ENCODE measurements around the gene IRAK1.

IRAK1 gene

DNA sequence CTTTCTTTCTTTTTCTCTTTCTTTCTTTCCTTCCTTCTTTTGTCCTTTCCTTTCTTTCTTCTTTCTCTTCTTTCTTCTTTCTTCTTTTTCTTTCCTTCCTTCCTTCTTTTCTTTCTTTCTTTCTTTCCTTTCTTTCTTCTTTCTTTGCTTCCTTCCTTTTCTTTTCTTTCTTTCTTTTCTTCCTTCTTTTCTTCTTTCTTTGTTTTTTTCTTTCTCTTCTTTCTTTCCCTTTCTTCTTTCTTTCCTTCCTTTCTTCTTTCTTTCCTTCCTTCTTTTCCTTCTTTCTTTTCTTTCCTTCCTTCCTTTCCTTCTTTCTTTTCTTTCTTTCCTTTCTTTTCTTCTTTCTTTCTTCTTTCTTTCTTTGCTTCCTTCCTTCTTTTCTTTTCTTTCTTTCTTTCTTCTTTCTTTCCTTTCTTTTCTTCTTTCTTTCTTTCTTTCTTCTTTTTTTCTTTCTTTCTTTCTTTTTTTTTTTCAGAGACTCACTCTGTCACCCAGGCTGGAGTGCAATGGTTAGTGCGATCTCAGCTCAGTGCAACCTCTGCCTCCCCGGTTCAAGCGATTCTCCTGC is 28.6 kb downstream of the IRAK1 start:
- TF ChIP-seq, protein P1, sequence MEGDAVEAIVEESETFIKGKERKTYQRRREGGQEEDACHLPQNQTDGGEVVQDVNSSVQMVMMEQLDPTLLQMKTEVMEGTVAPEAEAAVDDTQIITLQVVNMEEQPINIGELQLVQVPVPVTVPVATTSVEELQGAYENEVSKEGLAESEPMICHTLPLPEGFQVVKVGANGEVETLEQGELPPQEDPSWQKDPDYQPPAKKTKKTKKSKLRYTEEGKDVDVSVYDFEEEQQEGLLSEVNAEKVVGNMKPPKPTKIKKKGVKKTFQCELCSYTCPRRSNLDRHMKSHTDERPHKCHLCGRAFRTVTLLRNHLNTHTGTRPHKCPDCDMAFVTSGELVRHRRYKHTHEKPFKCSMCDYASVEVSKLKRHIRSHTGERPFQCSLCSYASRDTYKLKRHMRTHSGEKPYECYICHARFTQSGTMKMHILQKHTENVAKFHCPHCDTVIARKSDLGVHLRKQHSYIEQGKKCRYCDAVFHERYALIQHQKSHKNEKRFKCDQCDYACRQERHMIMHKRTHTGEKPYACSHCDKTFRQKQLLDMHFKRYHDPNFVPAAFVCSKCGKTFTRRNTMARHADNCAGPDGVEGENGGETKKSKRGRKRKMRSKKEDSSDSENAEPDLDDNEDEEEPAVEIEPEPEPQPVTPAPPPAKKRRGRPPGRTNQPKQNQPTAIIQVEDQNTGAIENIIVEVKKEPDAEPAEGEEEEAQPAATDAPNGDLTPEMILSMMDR (conservative IDR thresholded peaks at IDR 0.05; ENCODE audit: low read depth, low read length) = no peak
- no peak overlapping the region for H3K4me3 ChIP-seq (ENCODE audit: low read length)
- DNase-seq (ENCODE audit: low read depth) = no peak

- no peak overlapping the region for H3K4me3 ChIP-seq (ENCODE audit: low read length)
- DNase-seq (ENCODE audit: low read depth) = no peak
- TF ChIP-seq, protein P1 (conservative IDR thresholded peaks at IDR 0.05; ENCODE audit: low read depth, low read length) = no peak
Observed at GRCh38 chrX:153989973-153990655, 29.6 kb downstream of the IRAK1 start.

- TF ChIP-seq, protein P1 (conservative IDR thresholded peaks at IDR 0.05; ENCODE audit: low read depth, low read length) = no peak
- H3K4me3 ChIP-seq (ENCODE audit: low read length) = no peak overlapping the region
- DNase-seq (ENCODE audit: low read depth) = no peak
Observed at GRCh38 chrX:153988493-153988892, 31.2 kb downstream of the IRAK1 start.

GRCh38 chrX:153984351-153985178 is 35.1 kb downstream of the IRAK1 start:
- TF ChIP-seq, protein P1 (conservative IDR thresholded peaks at IDR 0.05; ENCODE audit: low read depth, low read length) = no peak
- no peak for DNase-seq (ENCODE audit: low read depth)
- H3K4me3 ChIP-seq (ENCODE audit: low read length) = no peak overlapping the region

DNA sequence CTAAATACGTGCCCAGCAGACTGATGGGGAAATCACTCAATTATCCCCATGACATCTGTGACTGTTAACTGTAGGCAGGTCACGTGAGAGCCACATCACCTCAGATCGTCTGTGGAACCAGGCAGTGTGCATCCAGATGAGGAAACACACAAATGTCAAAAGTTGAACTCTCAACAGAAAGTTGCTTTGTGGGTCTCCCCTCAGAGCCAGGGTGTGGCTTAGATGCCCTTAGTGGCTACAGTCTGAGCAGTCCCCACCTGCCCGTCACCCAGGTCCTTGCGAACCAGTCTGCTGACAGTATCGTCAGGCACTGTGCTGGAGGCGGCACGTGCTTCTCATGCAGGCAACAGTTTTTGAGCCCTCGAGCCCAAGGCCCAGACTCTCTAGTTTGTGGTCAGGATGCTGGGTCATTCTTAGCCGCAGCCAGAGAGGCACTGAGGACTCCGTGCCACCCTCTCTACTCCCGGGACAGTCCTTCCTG is 36.3 kb downstream of the IRAK1 start:
- no peak overlapping the region for H3K4me3 ChIP-seq (ENCODE audit: low read length)
- no peak for DNase-seq (ENCODE audit: low read depth)
- TF ChIP-seq, protein P1 (conservative IDR thresholded peaks at IDR 0.05; ENCODE audit: low read depth, low read length) = no peak

- no peak overlapping the region for H3K4me3 ChIP-seq (ENCODE audit: low read length)
- TF ChIP-seq, protein P1 (conservative IDR thresholded peaks at IDR 0.05; ENCODE audit: low read depth, low read length) = no peak
- no peak for DNase-seq (ENCODE audit: low read depth)
Observed at GRCh38 chrX:153981771-153982533, 37.8 kb downstream of the IRAK1 start.

Measured in retinal pigment epithelial cell (primary cell).